ENCODE results near the gene CDHR5.

- no peak for TF ChIP-seq GATA3 (IDR thresholded peaks at IDR 0.05; ENCODE audit: low read depth, low read length)
- TF ChIP-seq GATA2 (IDR thresholded peaks at IDR 0.05; ENCODE audit: low read depth, low read length), result no peak
Measured at GRCh38 chr11:660281-660680, 35.5 kb upstream of the CDHR5 start.

Data from SH-SY5Y (cell line).